Midbrain (tissue), 1 donor: ENCODE measurements around the gene ARHGEF4.

Experiments
- DNase-seq: peaks from one replicate; lab custom pipeline; 2025; lab: John Stamatoyannopoulos, UW

The ARHGEF4 gene

GRCh38 chr2:131093006-131093695 is 256.4 kb downstream of the ARHGEF4 start, which contains the start of gene FAM168B:
TSS of gene FAM168B (minus strand) at chr2:131093460. CDS start at chr2:131082646, 10,814 bp downstream.
- DNase-seq: peak; percentile 88

GRCh38 chr2:131093696-131094462 is 257.2 kb downstream of the ARHGEF4 start:
- DNase-seq: peak; percentile 88

GRCh38 chr2:131094463-131095281 is 258.0 kb downstream of the ARHGEF4 start:
- no peak for DNase-seq
